ENCODE data around the gene ATP11A. TPM values are rescaled to one million over a fixed set of nuclear protein-coding genes. Genes with fewer than 3 reads are reported as not detected.

The ATP11A gene
- total RNA-seq, 2 donors from 2014 or later = 15.8 to 19.6 TPM

- Histone ChIP-seq H3K9me3 (no peaks in the 10 kb centered on the region), H3K36me3 (no peaks in the 10 kb centered on the region), H3K27ac (no peak overlapping the region), H3K9ac (ENCODE audit: low read depth in 2 of 2, low read length in 2 of 2) (no peak overlapping the region), H3K4me3 (no peak overlapping the region), H3K27me3 (no peaks in the 10 kb centered on the region), H3K4me1 (no peaks in the 10 kb centered on the region)
- no peak for DNase-seq
- TF ChIP-seq CTCF (IDR thresholded peaks at IDR 0.05) = no peak
- intact Hi-C loops (cut with DNase I) = no loop called here
These were observed 159.7 kb downstream of the ATP11A start for GRCh38 chr13:112849500-112849899.

GRCh38 chr13:112850273-112850672 is 160.4 kb downstream of the ATP11A start:
- Histone ChIP-seq H3K4me1 (no peaks in the 10 kb centered on the region), H3K27me3 (no peaks in the 10 kb centered on the region), H3K27ac (no peak overlapping the region), H3K4me3 (no peak overlapping the region), H3K36me3 (no peaks in the 10 kb centered on the region), H3K9me3 (no peaks in the 10 kb centered on the region), H3K9ac (ENCODE audit: low read depth in 2 of 2, low read length in 2 of 2) (no peak overlapping the region)
- intact Hi-C loops (cut with DNase I) = no loop called here
- TF ChIP-seq CTCF (IDR thresholded peaks at IDR 0.05) = no peak
- DNase-seq = no peak

- Histone ChIP-seq H3K27me3 (no peaks in the 10 kb centered on the region), H3K4me1 (no peaks in the 10 kb centered on the region), H3K27ac (no peak overlapping the region), H3K9ac (ENCODE audit: low read depth in 2 of 2, low read length in 2 of 2) (no peak overlapping the region), H3K36me3 (no peaks in the 10 kb centered on the region), H3K4me3 (no peak overlapping the region), H3K9me3 (no peaks in the 10 kb centered on the region)
- DNase-seq = no peak
- intact Hi-C loops (cut with DNase I) = no loop called here
- no peak for TF ChIP-seq CTCF (IDR thresholded peaks at IDR 0.05)
These were observed 161.5 kb downstream of the ATP11A start for GRCh38 chr13:112851107-112852038.

GRCh38 chr13:112852392-112852791 is 162.6 kb downstream of the ATP11A start:
- no peak overlapping the region for H3K27ac ChIP-seq
- H3K36me3 ChIP-seq = no peaks in the 10 kb centered on the region
- intact Hi-C loops (cut with DNase I) = no loop called here
- H3K4me3 ChIP-seq = no peak overlapping the region
- no peaks in the 10 kb centered on the region for H3K4me1 ChIP-seq
- TF ChIP-seq CTCF (IDR thresholded peaks at IDR 0.05) = no peak
- DNase-seq = no peak
- H3K27me3 ChIP-seq = no peaks in the 10 kb centered on the region
- no peak overlapping the region for H3K9ac ChIP-seq (ENCODE audit: low read depth in 2 of 2, low read length in 2 of 2)
- no peaks in the 10 kb centered on the region for H3K9me3 ChIP-seq

- Histone ChIP-seq H3K9me3 (no peaks in the 10 kb centered on the region), H3K9ac (ENCODE audit: low read depth in 2 of 2, low read length in 2 of 2) (no peak overlapping the region), H3K27ac (no peak overlapping the region), H3K4me3 (no peak overlapping the region), H3K4me1 (no peaks in the 10 kb centered on the region), H3K36me3 (no peaks in the 10 kb centered on the region), H3K27me3 (no peaks in the 10 kb centered on the region)
- DNase-seq = no peak
- intact Hi-C loops (cut with DNase I) = no loop called here
- TF ChIP-seq CTCF (IDR thresholded peaks at IDR 0.05) = no peak
These were observed 163.0 kb downstream of the ATP11A start for GRCh38 chr13:112852808-112853207.

Data from colonic mucosa (tissue), 4 donors.